Astrocyte (in vitro differentiated cells and primary cell): ENCODE data around the gene EVL.

Source experiments
- CTCF ChIP-seq: IDR thresholded peaks from 2 replicates; pipeline ENCODE4 v1.5.1; 2011; ENCODE audit warnings: low read depth, mild to moderate bottlenecking, inconsistent platforms, low read length, moderate library complexity; ENCODE audit not compliant: insufficient read depth
- EZH2 ChIP-seq: IDR thresholded peaks from 2 replicates; pipeline ENCODE4 v1.6.1; 2012; ENCODE audit warnings: mild to moderate bottlenecking, low read length, inconsistent platforms; ENCODE audit not compliant: insufficient read depth

GRCh38 chr14:100059438-100059781, 5.8 kb upstream of the EVL start:
- TF ChIP-seq EZH2 (no peak), CTCF (no peak)
